GM18870 (cell line): ENCODE data around the gene RDH12.
"Not testable (repeated sequence)": the region's sequence is repeated elsewhere in the genome, so short reads cannot be mapped to it uniquely, and the experiment has no call there.

Experiments used
- ATAC-seq: cut with Tn5 transposase; IDR thresholded peaks from one replicate; pipeline ENCODE4 v1.9.1; 2021; ENCODE audit warnings: moderate library complexity; ENCODE audit not compliant: unreplicated experiment

The RDH12 gene

GRCh38 chr14:67704484-67705089 lies 2.9 kb downstream of the RDH12 start:
- ATAC-seq, result no peak

- ATAC-seq, result no peak
Observed at GRCh38 chr14:67705211-67705610, 3.5 kb downstream of the RDH12 start.

- not testable (repeated sequence) for ATAC-seq
Observed at GRCh38 chr14:67709346-67709745, 7.7 kb downstream of the RDH12 start.

GRCh38 chr14:67709796-67710195 lies 8.1 kb downstream of the RDH12 start:
- ATAC-seq, result not testable (repeated sequence)

GRCh38 chr14:67710209-67710608 lies 8.5 kb downstream of the RDH12 start:
- no peak for ATAC-seq

GRCh38 chr14:67717048-67717447 lies 15.4 kb downstream of the RDH12 start:
- no peak for ATAC-seq

- no peak for ATAC-seq
Observed at GRCh38 chr14:67718265-67718664, 16.6 kb downstream of the RDH12 start.

- ATAC-seq, result not testable (repeated sequence)
Observed at GRCh38 chr14:67719385-67719784, 17.7 kb downstream of the RDH12 start.

- ATAC-seq, result no peak
Observed at GRCh38 chr14:67719866-67720265, 18.2 kb downstream of the RDH12 start.

- ATAC-seq, result no peak
Observed at GRCh38 chr14:67721875-67722274, 20.2 kb downstream of the RDH12 start.

GRCh38 chr14:67722293-67722692 lies 20.6 kb downstream of the RDH12 start:
- no peak for ATAC-seq

GRCh38 chr14:67725171-67725570 lies 23.5 kb downstream of the RDH12 start:
- no peak for ATAC-seq

GRCh38 chr14:67727361-67727760 lies 25.7 kb downstream of the RDH12 start:
- ATAC-seq, result no peak

GRCh38 chr14:67728258-67728657 lies 26.6 kb downstream of the RDH12 start:
- ATAC-seq, result no peak

- ATAC-seq, result no peak
Observed at GRCh38 chr14:67729072-67729885, 27.6 kb downstream of the RDH12 start.

GRCh38 chr14:67733616-67734015 lies 31.9 kb downstream of the RDH12 start:
- no peak for ATAC-seq

GRCh38 chr14:67734675-67735074 lies 33.0 kb downstream of the RDH12 start:
- no peak for ATAC-seq

- no peak for ATAC-seq
Observed at GRCh38 chr14:67735336-67736147, 33.9 kb downstream of the RDH12 start.

- ATAC-seq, result no peak
Observed at GRCh38 chr14:67736771-67737170, 35.1 kb downstream of the RDH12 start.

GRCh38 chr14:67738740-67739504 lies 37.2 kb downstream of the RDH12 start:
- no peak for ATAC-seq

- no peak for ATAC-seq
Observed at GRCh38 chr14:67744046-67744445, 42.4 kb downstream of the RDH12 start.
